Ramos (cell line): ENCODE measurements around the gene ZNF407.

ENCODE experiments used
- in situ Hi-C: fragments of 300-500 bp; cut with MboI; formaldehyde crosslinking; loops from one replicate; pipeline ENCODE4 v1.14.3; 2022; ENCODE audit warnings: low sequenced_read_pairs; ENCODE audit not compliant: unreplicated experiment

The ZNF407 gene

DNA sequence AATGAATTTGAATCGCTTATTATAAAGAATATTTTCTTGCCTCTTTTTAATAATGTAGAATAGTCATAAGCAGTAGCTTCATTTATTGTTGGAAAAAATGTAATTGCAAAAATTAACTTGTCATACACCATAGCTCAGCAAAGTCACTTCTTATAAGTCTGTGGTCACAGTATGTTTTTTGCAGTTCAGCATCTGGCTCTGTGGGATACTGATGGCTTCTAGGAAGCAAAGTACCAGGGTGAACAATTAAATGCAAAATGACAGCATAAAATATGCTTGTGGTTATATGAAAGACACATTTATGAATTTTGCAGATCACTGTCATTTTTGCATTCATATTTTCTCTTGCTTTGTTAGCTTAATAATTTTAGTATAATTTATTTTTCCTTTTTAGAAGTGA lies 116.5 kb downstream of the ZNF407 start:
- in situ Hi-C loops, result no loop called here

GRCh38 chr18:74714791-74715190 lies 117.1 kb downstream of the ZNF407 start:
- in situ Hi-C loops, result no loop called here

DNA sequence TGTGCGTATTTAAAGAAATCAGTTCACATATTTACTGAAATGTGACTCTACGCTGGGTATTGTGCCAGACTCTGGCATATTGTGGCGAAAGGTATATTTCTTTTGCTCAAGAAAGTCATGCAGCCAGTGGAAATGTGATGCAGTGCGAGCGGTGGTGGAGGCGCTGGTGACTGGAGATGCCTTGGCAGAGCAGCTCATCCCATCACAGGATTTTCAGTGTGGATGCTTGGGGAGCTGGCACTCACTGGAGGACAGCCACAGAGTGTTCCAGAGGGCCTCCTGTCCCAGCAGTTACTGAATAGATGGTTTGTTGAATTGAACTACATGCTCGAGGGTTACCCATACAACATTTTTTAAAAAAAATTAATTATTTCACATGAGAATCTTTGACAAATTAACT lies 117.6 kb downstream of the ZNF407 start:
- in situ Hi-C loops, result no loop called here

DNA sequence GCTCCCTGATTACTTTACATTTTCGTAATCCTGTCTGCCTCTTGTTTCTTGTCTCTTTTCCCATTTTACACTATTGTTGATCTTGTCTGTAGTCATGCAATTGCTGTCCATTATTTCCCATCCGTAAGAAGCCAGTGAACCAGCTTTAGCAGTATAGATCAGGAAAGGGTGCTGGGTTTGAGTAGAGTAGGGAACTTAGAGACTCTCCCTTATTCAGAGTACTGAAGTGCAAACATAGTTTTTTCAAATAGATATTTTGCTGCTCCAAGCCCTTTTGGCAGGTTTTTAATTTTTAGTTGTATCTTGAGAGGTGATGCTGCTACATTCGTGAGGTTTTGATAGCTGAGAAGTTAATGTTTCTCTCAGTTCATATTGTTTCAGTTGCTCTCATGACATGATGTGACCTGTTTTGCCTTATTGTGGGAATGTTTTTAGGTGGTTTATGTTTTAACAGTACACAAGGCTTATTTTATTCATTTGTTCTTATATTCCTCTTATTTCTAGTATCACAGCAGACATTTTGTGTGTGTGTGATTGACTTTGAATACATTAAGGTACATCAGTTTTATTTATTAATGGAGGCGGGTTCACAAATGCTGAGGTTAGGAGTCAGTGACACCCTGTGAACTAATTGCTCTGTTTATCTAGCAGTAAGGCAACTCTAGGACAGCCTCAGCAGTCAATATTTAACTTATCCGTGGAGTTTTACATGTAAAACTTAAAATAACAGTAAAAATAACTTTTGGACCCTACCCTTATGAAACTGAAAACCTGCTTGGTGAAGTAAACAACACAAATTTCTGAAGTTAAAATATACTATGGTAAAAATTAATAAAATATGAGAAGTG lies 118.4 kb downstream of the ZNF407 start:
- in situ Hi-C loops, result no loop called here

- in situ Hi-C loops, result no loop called here
Observed at GRCh38 chr18:74718312-74718711, 120.6 kb downstream of the ZNF407 start.

DNA sequence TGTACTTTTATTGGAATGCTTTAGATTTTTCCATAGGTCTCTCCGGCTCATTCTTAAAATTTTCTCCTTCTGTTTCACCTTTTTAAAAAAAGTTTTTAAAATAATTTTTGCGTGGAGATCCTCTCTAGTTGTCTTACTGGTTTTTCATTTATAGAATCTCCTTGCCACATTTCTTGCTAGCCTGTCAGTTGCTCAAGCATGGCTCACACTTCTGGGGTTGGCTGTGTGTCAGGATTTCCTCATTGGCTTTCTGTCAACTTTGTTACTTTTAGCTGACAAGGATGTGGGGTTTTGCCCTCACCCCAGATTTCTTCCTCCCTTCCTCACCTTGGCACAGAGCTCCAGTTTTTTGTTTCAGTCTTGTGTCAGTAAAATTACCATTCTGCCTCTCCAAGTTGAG lies 124.6 kb downstream of the ZNF407 start:
- in situ Hi-C loops, result no loop called here

DNA sequence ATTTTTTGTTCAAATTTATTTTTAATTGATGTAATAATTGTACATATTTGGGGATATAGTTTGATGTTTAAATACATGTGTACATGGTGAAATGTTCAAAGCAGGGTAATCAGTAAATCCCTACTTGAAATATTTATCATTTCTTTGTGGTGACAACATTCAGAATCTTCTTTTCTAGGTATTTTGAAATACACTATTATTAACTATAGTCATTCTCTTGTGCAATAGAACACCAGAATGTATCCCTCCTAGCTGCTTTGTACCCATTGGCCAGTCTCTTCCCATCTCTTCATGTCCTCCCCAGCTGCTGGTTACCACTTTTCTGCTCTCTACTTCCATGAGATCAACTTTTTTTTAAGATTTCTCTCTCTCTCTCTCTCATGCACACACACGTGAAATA lies 126.5 kb downstream of the ZNF407 start:
- in situ Hi-C loops, result no loop called here

GRCh38 chr18:74725690-74726089 lies 128.0 kb downstream of the ZNF407 start:
- in situ Hi-C loops, result no loop called here

- in situ Hi-C loops, result no loop called here
Observed at GRCh38 chr18:74728586-74728985, 130.9 kb downstream of the ZNF407 start.

DNA sequence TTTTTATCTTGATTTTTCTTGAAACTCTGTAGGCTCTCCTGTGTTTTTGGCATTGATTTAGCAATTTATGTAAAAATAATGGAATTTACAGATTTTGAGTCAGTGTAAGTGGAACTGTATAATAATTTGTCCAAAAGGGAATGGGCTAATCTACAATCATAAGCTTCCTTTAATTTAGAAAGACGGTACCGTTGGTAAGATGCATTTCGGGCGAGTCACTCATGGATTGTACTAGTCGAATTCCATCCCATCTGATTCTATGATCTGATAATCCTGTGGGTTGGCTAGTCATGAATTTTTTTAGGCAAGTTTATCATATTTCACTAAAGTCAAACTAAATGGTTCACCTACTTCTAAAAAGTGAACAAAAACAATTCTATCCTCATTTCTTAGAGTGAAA lies 133.4 kb downstream of the ZNF407 start:
- in situ Hi-C loops, result no loop called here

DNA sequence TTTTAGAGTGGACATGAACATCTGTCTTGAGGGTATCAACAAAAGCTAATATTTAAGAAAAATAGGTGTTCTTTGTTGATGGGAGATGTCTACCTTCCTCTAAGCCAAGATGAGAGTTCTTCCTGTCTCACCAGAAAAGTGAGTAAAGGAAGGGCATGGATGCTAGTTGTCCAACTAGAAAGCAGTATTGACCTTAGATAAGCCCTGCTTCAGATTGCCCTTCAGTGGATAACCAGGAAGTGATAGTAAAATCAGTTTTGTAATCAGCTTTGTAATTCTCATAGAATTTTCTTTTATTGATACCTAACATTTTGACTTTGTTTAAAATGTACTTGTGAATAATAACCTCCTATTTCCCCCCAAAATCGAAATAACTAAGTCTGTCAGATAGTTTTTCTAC lies 134.7 kb downstream of the ZNF407 start:
- in situ Hi-C loops, result no loop called here

DNA sequence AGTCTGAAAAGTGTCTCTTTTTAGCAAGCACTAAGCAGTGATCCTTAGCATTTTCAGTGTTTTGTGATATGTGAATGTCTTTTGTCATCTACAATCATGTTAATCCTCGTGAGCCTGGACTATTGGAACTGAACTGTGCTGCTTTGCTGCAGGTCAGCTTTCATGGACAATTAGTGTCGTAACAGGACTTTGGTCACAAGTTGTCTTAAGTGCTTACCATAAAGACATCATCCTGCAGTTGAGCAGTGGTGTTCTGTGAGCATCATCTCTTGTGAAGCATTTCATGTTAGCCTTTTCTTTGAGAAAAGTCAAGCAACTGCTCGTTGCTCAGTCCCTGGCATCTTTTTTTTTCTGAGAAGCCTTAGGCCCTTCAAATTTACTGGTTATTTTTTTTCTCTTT lies 135.9 kb downstream of the ZNF407 start:
- in situ Hi-C loops, result no loop called here

DNA sequence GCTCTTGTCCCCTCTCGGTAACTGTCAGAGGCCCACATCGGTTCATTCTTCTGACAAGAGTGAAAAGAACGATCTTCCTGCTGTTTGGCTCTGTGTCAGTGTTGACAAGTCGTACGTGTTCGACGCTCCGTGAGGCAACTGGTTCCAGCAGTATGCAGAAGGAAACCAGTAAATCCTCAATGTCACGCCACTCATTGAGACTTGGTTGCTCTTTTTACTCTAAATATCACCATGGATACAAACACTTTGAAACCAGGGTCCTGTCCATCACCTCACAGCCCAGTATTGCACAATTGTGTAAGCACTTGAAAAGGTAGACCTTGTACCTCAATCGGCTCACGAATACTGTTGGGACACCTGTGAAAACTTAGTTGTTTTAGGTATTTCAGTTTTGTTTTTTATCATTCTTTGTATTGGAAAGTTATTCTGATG lies 136.4 kb downstream of the ZNF407 start:
- in situ Hi-C loops, result no loop called here

GRCh38 chr18:74739926-74740325 lies 142.3 kb downstream of the ZNF407 start:
- in situ Hi-C loops, result no loop called here

DNA sequence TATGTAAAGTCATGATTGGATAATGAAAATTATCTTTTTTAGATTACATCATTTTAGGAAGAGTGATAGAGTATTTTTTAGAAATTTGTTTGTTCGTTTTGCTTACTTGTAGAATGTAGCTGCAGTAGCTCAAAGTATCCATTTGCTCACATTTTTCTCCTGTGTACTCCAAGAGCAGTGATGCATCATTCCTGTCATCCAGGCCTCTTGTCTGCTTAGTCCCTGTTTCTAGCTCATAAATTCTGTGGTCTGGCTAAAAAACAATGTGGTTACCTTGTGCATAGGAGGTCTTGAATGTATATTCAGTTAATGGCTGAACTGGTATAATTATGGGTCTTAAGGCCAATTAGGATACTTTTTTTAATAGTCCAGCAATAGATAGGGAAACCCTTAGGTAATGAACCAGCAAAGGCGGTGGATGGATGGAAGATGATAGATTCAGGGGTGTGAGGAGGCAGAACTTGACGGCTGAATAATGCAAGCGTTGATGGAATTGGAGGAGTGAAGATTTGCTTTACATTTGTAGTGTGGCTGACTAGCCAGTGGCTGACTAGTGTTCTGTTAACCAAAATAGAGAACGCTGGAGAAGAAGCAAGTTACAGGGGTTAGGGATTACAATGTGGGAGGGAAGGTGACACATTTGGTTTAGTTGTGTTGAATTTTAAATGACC lies 145.0 kb downstream of the ZNF407 start:
- in situ Hi-C loops, result no loop called here

- in situ Hi-C loops, result no loop called here
Observed at GRCh38 chr18:74745633-74746403, 148.1 kb downstream of the ZNF407 start.

DNA sequence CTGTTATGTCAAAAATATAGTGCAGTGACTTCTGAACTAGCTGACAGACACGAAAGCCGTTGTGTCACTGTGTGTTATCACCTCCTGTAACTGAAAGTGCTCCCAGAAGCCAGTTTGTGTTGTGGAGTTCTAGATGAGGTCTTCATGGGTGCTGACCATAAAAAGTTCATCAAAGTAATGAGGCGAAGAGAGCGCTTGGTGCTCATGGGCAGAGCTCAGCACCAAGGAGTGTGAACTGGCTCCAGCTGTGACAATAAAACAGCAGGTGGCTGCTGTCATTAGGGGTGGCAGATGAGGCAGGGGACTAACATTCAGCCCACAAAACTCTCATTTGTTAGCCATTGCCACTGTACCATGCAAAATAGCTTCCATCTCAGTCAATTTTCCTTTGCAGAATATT lies 151.1 kb downstream of the ZNF407 start:
- in situ Hi-C loops, result no loop called here

DNA sequence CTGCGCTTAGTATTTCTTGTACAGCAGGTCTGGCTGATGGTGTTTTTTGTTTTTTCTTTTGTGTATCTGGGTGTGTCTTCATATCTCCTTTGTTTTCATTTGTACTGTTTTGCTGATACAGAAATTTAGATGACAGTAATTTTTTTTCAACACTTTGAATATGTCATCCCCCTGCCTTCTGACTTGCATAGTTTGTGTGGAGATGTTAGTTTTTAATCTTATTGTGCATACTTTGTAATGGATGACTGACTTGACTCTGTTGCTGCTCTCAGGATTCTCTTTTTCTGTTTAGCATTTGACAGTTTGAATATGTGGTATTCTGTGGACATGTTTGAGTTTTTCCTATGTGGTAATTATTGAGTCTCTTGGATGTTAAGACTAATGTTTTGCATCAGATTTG lies 161.3 kb downstream of the ZNF407 start:
- in situ Hi-C loops, result no loop called here

DNA sequence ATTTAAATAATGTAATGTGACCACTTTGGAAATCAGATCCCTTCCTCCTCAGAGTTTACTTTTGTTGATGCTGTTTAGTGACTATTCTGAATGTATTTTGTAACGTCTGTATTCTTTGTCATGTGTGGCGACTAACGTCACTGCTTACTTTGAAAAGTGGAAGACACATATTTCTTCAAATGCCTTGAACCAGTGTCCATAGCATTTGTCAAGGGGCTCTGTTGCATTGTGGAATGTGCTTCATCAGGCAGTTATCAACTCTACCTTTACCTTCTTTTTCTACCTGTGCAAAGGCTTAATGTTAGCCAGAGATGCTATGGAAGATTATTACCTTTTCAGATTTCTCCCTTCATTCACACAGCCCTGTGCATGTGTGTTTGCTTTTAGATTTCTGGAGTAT lies 162.4 kb downstream of the ZNF407 start:
- in situ Hi-C loops, result no loop called here

- in situ Hi-C loops, result no loop called here
Observed at GRCh38 chr18:74760436-74760835, 162.8 kb downstream of the ZNF407 start.

DNA sequence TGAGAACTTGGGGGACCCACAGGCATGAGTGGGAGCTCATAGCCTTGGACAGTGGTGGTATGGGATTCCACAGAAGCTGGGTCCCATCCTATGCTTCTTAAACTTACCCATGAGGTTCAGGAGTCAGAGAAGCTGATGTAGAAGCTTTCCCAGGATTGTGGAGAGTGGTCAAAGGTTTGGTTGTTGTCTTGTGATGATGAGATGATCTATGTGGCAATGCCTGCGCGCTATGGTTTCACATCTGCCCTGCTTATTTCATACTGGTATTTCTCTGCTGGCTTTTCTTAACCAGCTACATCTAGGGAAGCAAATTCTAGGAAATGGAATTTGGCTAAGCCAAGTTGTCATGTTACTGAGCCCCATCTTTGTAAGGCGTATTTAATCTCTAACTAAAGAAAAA lies 168.6 kb downstream of the ZNF407 start:
- in situ Hi-C loops, result no loop called here
